Fibroblast of lung (primary cell): Measurements from ENCODE around the gene SMAD3. TPM values are rescaled to one million over a fixed set of nuclear protein-coding genes. Genes with fewer than 3 reads are reported as not detected.

Experiments used
- DNase-seq, 2 donors: peaks; one replicate each; pipeline versions ENCODE4 v3.0.0 to v3.0.0-alpha.2; 2010; ENCODE audit warnings: low read depth in 2 of 2
- H2AFZ ChIP-seq: 2 replicates; pipeline ENCODE4 v1.5.1; 2012; ENCODE audit warnings: low read length, control low read depth, inconsistent platforms
- H3K27ac ChIP-seq: 2 replicates; pipeline ENCODE4 v1.5.1; 2011; ENCODE audit warnings: low read length, control low read depth; ENCODE audit not compliant: insufficient read depth
- H3K27me3 ChIP-seq: 2 replicates; pipeline ENCODE4 v1.5.1; 2011; ENCODE audit warnings: mild to moderate bottlenecking, low read length; ENCODE audit not compliant: control insufficient read depth, insufficient read depth
- H3K36me3 ChIP-seq: 2 replicates; pipeline ENCODE4 v1.5.1; 2011; ENCODE audit warnings: low read length; ENCODE audit not compliant: control insufficient read depth, insufficient read depth
- H3K4me1 ChIP-seq: 2 replicates; pipeline ENCODE4 v1.5.1; 2011; ENCODE audit warnings: low read length; ENCODE audit not compliant: control insufficient read depth, insufficient read depth; ENCODE audit errors: extremely low read depth
- H3K4me2 ChIP-seq: 2 replicates; pipeline ENCODE4 v1.5.1; 2011; ENCODE audit warnings: low read length, control low read depth; ENCODE audit not compliant: insufficient read depth; ENCODE audit errors: extremely low read depth
- H3K4me3 ChIP-seq, 4 experiments: fragments of 200-600 bp in 1 of 4; sonication (generic) in 1 of 4; replicated peaks in 1 of 4; 2 replicates each; pipeline ENCODE4 v1.5.1; 2011 to 2016; ENCODE audit warnings: low read length in 4 of 4, low read depth in 3 of 4, mild to moderate bottlenecking in 3 of 4, control low read depth in 2 of 4, inconsistent platforms in 1 of 4, mixed read lengths in 1 of 4; ENCODE audit not compliant: insufficient read depth in 1 of 4; ENCODE audit errors: control extremely low read depth in 1 of 4
- H3K79me2 ChIP-seq: 2 replicates; pipeline ENCODE4 v1.5.1; 2012; ENCODE audit warnings: mild to moderate bottlenecking, low read length, inconsistent platforms; ENCODE audit not compliant: control insufficient read depth, insufficient read depth
- H3K9ac ChIP-seq: 2 replicates; pipeline ENCODE4 v1.5.1; 2011; ENCODE audit warnings: mild to moderate bottlenecking, low read length, control low read depth; ENCODE audit not compliant: insufficient read depth
- H3K9me3 ChIP-seq: 2 replicates; pipeline ENCODE4 v1.5.1; 2012; ENCODE audit warnings: low read depth, low read length; ENCODE audit not compliant: control insufficient read depth, insufficient read depth
- H4K20me1 ChIP-seq: 2 replicates; pipeline ENCODE4 v1.5.1; 2011; ENCODE audit warnings: low read length; ENCODE audit not compliant: control insufficient read depth, insufficient read depth; ENCODE audit errors: extremely low read depth
- EZH2 ChIP-seq: IDR thresholded peaks from 2 replicates; pipeline ENCODE4 v1.5.1; 2012; ENCODE audit warnings: low read length, control low read depth, mild to moderate bottlenecking; ENCODE audit errors: missing control alignments
- polyA plus RNA-seq, 2 donors: library from polyadenylated mRNA; depleted of rRNA in 1 of 2; stranded (reverse) in 1 of 2; unstranded in 1 of 2; fragments of >200 nt; gene quantifications; 2 replicates each; pipeline ENCODE4 v1.2.1, GENCODE V29; 2011 to 2012; ENCODE audit warnings: missing spikeins in 1 of 2
- total RNA-seq: library from RNA; depleted of rRNA; stranded (reverse); fragments of >200 nt; gene quantifications from 2 replicates; pipeline ENCODE4 v1.2.1, GENCODE V29; 2014
- TF ChIP-seq, protein P1 (sequence below), 2 donors: IDR thresholded peaks in 1 of 2; conservative IDR thresholded peaks in 1 of 2; 1 replicate in 1 of 2; 2 replicates in 1 of 2; pipeline ENCODE4 v1.5.1; 2011 to 2012; ENCODE audit warnings: low read length in 2 of 2, control low read depth in 1 of 2, inconsistent platforms in 1 of 2, low read depth in 1 of 2, mild to moderate bottlenecking in 1 of 2

Gene SMAD3
- total and polyA plus RNA-seq, 2 donors (not counting 1 experiment from before 2014, with no cell fraction given) = 69.9 to 173 TPM

DNA sequence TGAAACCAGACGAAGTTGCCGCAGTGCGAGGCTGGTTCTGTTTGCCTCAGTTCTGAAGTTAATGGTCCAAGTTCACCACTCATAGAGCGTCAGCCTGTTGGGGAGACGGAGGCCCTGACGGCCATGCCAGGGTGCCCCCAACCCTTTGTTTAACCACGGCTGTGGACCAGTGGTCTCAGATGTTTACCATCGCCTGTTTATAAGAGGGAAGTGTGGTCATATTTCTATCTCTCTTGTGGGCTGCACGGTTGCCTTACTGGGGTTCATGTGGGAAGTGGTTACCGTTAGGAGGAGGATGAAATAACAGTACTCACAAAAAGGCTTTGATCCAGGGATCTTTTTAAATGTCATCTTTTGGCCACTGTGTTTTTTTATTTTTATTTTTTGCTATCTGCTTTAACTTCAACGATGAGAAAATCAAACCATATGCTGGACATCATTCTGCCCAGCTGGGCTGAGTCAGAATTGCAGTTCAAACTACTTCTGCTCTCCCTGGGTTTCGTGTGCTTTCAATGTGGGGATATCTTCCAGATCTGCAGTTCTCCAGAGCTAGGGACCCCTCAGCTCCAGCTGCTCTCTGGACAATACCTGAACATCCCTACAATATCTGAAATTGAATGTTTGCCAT is 17.8 kb downstream of the SMAD3 start:
- Histone ChIP-seq H3K79me2 (peaks cover 96% of the 10 kb centered on the region), H3K4me1 (peaks cover 73% of the 10 kb centered on the region), H3K9ac (no peak overlapping the region), H3K27me3 (no peaks in the 10 kb centered on the region), H3K4me3 (no peak overlapping the region), H2AFZ (no peak overlapping the region), H3K27ac (peak overlapping the region; percentile 60), H3K4me2 (peak overlapping the region; percentile 28), H3K36me3 (peaks cover 9% of the 10 kb centered on the region), H3K9me3 (no peaks in the 10 kb centered on the region), H4K20me1 (peaks cover 2% of the 10 kb centered on the region)
- TF ChIP-seq, protein P1, sequence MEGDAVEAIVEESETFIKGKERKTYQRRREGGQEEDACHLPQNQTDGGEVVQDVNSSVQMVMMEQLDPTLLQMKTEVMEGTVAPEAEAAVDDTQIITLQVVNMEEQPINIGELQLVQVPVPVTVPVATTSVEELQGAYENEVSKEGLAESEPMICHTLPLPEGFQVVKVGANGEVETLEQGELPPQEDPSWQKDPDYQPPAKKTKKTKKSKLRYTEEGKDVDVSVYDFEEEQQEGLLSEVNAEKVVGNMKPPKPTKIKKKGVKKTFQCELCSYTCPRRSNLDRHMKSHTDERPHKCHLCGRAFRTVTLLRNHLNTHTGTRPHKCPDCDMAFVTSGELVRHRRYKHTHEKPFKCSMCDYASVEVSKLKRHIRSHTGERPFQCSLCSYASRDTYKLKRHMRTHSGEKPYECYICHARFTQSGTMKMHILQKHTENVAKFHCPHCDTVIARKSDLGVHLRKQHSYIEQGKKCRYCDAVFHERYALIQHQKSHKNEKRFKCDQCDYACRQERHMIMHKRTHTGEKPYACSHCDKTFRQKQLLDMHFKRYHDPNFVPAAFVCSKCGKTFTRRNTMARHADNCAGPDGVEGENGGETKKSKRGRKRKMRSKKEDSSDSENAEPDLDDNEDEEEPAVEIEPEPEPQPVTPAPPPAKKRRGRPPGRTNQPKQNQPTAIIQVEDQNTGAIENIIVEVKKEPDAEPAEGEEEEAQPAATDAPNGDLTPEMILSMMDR (conservative IDR thresholded peaks at IDR 0.05 in 1 of 2, IDR thresholded peaks at IDR 0.05 in 1 of 2; ENCODE audit: low read depth in 1 of 2, low read length in 2 of 2) = peak in 1 of 2 donors; percentile 16
- TF ChIP-seq EZH2 = no peak
- DNase-seq = peak in 1 of 2 donors; percentile 66

DNA sequence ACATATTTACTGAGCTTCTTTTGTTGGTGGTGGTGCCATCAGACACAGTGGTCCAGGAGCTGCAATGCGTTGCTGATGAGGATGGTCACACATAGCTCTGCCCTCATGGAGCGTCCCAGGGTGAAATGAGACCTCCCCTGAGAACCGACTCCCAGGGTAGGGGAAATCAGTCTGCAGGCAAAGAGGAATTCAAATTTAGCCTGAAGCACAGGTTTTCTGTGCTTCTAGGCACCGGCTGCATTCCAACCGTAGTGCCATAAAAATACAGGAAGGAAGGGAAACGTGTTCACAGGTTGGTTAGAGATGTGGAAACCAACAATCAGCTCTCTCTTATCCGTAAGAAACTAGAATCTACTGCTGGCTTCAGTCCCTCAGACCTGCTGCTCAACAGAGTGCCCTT is 19.2 kb downstream of the SMAD3 start:
- no peak overlapping the region for H2AFZ ChIP-seq
- H3K36me3 ChIP-seq = peaks cover 9% of the 10 kb centered on the region
- H3K79me2 ChIP-seq = peaks cover 96% of the 10 kb centered on the region
- no peaks in the 10 kb centered on the region for H3K27me3 ChIP-seq
- no peak overlapping the region for H3K4me3 ChIP-seq
- TF ChIP-seq, protein P1 (conservative IDR thresholded peaks at IDR 0.05 in 1 of 2, IDR thresholded peaks at IDR 0.05 in 1 of 2; ENCODE audit: low read depth in 1 of 2, low read length in 2 of 2) = no peak
- no peak for TF ChIP-seq EZH2
- peak overlapping the region; percentile 59 for H3K4me2 ChIP-seq
- H3K4me1 ChIP-seq = peaks cover 74% of the 10 kb centered on the region
- no peaks in the 10 kb centered on the region for H3K9me3 ChIP-seq
- H3K27ac ChIP-seq = peak overlapping the region; percentile 50
- H3K9ac ChIP-seq = no peak overlapping the region
- no peak for DNase-seq
- H4K20me1 ChIP-seq = peaks cover 2% of the 10 kb centered on the region

DNA sequence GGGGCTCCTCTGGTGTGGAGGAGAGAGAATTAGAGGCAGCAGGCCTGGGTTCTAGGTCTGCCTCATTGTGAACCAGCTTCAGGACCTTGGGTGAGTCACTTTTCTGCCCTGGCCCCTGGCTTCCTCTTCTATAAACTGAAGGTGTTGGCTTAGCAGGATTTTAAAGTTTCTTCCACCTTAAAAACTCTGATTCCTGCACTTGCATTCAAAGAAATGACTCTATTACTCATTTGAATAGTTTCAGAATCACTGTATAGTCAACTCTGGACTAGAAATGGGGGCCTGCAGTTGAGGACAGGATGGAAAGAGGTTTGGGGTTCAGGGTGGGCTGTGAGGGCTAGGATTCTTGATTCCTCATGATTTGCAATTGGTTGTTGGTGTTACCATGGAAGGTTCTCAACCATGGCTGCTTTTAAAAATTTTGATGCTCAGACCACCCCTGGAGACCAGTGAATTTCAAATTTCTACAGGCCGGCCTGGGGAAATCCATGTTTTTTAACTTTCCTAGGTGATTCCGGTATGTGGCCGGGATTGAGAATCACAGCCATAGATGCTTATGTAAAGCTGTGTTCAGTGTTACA is 19.9 kb downstream of the SMAD3 start:
- Histone ChIP-seq H3K4me1 (peaks cover 75% of the 10 kb centered on the region), H3K79me2 (peaks cover 96% of the 10 kb centered on the region), H3K9ac (no peak overlapping the region), H4K20me1 (peaks cover 2% of the 10 kb centered on the region), H3K36me3 (peaks cover 9% of the 10 kb centered on the region), H3K4me3 (no peak overlapping the region), H2AFZ (no peak overlapping the region), H3K27me3 (no peaks in the 10 kb centered on the region), H3K27ac (peak overlapping the region; percentile 50), H3K9me3 (no peaks in the 10 kb centered on the region), H3K4me2 (peak overlapping the region; percentile 59)
- DNase-seq = no peak
- TF ChIP-seq, protein P1 (conservative IDR thresholded peaks at IDR 0.05 in 1 of 2, IDR thresholded peaks at IDR 0.05 in 1 of 2; ENCODE audit: low read depth in 1 of 2, low read length in 2 of 2) = no peak
- TF ChIP-seq EZH2 = no peak
